GM19438 (cell line): Measurements from ENCODE around the gene TP73.

ENCODE experiments used
- ATAC-seq: cut with Tn5 transposase; IDR thresholded peaks from one replicate; pipeline ENCODE4 v1.9.1; 2021; ENCODE audit warnings: low read depth; ENCODE audit not compliant: unreplicated experiment

TP73 gene

DNA sequence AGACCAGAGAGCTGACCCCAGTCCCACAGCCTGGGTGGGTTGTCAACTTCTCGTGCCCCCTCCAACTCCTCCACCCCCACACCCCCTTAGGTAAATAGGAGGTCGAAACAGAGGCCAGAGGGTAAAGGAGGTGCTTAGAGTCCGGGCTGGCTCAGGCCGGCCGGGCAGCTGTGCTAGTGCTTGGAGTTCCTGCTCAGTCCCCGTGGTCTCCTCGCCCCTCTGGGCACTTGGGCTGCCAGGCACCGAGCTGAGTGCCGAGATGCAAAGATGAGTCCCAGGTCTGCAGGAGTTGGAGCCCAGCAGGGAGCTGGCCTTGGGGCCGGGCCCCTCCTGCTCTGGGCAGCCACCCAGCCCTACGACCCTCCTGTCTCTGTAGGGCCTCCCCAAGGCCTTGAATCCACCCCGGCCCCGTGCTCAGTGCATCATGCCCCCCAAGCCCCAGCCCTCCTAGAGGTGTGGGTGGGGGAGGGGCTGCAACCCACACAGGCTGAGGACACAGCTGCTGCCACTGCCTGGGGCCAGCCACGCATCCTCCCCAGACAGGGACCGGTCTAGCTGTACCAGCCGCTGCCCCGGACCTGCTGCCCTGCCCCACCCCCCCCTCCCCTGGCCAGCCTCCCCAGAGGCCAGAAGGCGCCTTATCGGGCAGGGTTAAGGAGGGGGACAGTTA is 122.1 kb downstream of the TP73 start:
- ATAC-seq, result no peak

DNA sequence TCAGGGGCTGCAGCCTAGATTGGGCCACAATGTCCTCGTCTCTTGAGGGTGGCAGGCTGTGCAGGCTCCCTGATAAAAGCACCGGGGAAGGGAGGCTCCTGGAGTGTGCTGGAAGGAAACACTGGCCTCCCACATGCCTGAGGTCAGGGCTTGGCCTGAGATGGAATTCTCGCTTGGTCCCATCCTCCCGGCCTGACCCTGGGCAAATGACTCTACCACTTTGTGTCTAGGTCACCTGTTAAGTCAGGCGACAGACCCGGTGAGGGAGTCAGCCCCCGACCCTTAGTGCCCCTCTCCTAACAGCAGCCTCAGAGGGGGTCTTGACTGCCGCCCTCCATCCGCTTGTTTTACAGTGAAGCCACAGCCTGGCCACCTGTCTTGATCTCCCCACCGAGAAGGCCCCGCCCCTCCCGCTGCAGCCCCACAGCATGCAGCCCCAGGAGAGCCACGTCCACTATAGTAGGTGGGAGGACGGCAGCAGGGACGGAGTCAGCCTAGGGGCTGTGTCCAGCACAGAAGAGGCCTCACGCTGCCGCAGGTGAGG is 122.7 kb downstream of the TP73 start:
- ATAC-seq, result no peak

DNA sequence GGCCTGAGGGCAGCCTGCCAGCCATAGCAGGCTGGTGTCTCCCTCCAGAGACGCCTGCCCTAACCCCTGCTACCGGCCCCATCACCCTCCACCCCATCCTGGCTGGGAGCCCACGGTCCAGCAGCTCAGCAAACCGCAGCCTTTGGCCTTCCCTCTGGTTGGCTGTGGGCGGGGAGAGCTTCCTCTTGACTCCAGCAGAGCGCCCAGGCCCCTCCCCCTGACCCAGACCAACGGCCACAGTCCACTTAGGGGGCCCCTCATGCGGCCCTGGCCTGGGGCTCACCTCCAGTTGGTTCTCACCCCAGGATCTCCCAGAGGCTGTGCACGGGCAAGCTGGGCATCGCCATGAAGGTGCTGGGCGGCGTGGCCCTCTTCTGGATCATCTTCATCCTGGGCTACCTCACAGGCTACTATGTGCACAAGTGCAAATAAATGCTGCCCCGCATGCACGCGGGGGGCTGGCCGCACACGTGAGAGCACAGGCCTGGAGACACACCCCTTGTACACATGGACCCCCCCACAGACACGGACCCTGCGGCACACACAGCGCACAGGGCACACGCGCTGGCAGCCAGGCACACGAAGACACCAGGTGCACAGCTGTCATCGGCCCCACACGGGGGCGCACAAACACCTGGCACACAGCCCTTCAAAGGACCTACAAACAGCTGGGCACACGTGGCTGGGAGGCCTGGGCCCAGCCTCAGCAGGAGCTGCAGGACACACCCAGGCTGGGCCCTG is 123.3 kb downstream of the TP73 start:
- ATAC-seq, result no peak

DNA sequence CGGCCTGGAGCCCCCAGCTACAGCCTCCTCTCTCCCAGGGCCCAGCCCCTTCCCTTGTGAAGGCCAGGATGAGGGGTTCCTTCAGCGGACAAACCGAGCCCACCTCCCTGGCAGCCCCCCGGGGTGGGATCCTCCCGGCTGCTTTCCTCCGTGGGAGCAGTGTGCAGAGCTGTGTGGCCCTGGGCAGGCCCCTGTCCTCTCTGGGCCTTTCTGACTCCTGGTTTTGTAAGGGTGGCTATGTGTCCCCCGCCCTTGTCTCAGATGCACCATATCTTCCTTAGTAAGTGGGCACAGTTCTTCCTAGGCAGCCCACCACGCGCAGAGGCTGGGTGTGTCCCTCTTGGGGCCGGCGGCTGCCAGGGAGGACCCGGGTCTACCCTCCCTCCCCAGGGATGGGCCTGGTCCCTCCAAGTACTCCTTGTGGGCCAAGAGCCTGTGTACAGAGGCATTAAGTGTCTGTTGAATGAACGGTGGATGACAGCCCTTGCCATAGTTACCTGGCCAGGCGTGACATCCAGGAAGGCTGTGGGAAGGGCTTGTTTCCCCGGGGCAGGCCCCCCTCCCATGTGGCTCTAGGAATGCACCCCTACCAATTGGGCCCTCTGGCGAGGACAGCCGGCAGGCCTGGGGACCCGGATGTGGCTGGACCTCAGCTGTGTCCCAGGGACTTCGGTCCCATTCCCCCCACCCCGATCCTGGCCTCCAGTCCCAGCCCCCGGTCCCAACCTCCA is 124.1 kb downstream of the TP73 start:
- ATAC-seq, result no peak

DNA sequence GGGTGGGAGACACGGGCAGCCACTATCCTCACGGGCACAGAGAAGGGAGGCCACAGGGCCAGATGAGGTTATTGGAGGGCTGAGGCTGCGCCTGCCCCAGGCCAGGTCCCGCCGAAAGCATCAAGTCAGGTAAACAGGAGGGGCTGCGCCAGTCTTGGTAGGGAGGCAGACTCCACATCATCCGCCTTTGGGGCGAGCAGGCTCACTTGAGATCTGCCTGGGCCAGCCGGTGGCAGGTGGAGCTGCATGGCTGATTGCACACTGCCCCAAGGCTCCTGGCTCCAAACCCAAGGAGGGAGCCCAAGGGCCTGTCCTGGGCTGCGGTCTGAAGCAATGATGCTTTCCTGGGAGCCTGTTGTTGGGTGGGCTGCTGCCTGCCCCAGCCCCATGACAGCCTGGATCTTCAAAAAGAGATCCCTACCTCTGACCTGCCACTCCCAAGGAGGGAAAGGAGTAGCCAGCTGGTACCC is 124.8 kb downstream of the TP73 start:
- ATAC-seq, result no peak

DNA sequence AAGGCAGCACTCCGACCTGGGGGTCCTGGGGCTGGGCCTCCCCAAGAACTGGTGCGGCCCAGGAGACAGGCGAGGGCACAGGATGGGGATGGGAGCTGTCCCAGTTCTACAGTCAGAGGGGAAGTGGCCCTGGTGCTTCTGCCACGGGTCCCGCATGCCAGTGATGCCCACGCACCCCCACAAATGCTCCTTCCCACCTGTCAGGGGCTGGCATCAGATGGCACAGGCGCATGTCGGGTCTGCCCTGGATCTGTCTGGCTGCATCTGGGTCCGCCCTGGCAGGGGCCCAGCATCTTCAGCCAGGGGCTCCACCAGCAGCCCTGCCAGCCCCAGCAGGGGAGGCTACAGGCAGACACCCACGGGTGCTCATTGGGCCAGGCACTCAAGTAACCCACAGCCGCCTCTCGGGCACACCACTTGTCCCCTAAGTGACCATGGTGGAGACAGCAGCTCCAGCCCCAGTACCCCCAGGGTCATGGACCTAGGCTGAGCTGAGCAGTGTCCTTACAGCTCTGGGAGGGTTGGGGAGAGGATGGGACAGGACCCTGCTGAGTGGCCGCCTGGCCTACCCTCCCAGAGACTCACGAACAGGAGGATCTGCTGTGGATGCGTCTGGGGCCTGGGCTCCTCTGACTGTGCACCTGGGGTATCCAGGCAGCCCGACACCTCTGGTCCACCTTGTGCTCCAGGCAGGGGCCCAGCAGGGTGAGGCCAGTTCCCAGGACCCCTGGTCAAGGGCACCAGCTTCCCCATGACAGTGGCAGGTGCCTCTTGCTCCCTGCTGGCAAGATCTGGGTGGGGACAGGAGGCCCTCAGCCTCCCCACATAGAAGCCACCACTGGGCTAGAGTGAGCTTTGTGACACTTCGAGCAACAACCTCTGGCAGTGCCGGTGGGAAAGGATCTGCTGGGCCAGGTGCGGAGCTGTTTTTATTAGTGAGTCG is 125.6 kb downstream of the TP73 start:
- ATAC-seq, result no peak

DNA sequence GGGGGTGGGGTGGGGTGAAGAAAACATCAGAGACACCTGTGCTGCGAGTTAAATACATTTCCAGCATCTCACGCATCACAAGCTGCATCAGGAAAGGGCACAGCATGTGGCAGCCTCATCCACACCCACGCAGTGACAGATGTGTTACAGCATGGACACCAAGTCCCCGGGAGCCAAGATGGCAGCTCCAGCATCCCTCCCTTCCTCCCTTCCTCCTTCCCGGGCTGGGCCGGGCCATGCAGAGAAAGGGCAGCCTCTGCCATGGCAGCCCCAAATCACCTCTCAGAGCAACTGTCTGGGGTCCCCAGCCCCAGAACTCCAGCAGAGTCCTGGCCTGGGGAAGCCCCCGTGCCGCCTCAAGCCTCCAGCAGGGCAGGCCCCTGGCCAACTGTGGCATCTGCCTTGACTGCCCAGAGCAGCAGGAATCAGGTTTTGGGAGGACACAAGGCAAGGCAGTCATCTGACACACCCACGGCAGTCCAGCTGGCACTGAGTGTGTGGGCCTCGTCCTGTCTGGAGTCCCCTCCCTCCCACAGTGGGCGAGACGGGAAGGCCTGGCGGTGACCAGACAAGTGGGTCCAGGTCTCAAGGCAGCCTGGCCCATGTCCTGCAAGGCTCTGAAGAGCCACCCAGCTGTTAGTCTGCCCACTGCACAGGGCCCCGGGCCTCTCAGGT is 126.4 kb downstream of the TP73 start:
- ATAC-seq, result no peak

DNA sequence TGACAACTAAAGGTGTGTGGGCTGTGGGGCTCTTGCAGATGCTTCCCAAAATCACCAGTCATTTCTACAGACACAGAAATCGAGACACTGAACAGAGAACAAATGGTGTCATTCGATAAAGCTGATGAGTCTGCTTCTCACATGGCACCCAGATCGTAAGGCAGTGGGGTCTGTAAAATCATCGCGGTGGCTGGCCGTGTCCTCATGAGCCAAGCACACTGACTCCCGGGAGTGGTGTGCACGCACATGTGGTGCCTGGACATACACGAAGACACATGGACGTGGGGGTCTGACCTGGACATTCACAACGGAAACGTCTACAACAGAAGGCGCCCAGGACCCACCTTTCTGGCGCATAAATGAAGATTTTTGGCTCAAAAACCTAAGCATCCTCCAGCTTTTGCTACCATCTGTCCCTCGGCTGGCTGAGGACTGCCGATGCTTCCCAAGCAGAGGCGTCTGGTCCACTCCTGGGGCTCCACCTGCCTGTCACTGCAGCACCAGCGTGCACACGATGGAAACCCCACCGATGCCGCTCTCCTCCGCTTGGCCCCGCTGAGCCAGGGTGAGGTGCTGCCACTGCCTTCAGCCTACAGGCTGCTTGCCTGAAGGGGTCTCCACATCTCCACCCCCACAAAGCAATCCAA is 127.1 kb downstream of the TP73 start:
- ATAC-seq, result no peak

DNA sequence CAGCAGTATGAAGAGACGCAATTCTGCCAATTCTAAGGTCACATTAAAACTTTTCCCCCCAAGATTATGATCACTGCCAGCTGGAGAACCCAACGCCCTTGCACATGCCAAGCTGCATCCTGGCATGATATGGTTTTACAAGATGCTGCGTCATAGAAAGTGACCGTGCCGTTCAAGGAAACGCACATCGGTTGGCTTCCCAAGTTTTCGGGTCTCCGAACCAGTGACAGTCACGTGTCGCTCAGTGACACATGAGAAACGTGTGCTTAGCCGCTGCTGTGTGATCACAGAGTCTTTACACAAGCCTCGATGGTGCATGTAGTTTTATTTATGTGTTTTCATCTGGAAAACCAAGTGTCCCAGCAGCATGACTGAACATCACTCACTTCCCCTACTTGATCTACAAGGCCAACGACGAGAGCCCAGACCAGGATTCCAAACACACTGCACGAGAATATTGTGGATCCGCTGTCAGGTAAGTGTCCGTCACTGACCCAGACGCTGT is 127.6 kb downstream of the TP73 start:
- no peak for ATAC-seq

DNA sequence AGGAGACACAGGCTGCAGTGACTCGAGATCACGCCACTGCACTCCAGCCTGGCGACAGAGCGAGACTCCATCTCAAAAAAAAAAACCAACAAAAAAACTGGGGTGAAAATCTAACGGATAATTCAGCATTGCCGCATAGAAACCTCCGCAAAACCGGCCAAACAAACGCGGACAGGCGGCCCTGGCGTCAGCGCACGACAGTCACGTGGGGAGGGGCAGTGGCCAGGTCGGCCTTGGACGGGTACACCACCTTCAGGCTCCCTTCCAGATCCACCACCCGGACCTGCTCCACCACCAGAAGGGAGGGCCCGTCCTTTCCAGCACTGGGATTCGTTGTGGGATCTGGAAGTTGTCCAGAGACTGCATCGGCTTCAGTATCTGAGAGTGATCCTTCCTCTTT is 128.6 kb downstream of the TP73 start:
- no peak for ATAC-seq

DNA sequence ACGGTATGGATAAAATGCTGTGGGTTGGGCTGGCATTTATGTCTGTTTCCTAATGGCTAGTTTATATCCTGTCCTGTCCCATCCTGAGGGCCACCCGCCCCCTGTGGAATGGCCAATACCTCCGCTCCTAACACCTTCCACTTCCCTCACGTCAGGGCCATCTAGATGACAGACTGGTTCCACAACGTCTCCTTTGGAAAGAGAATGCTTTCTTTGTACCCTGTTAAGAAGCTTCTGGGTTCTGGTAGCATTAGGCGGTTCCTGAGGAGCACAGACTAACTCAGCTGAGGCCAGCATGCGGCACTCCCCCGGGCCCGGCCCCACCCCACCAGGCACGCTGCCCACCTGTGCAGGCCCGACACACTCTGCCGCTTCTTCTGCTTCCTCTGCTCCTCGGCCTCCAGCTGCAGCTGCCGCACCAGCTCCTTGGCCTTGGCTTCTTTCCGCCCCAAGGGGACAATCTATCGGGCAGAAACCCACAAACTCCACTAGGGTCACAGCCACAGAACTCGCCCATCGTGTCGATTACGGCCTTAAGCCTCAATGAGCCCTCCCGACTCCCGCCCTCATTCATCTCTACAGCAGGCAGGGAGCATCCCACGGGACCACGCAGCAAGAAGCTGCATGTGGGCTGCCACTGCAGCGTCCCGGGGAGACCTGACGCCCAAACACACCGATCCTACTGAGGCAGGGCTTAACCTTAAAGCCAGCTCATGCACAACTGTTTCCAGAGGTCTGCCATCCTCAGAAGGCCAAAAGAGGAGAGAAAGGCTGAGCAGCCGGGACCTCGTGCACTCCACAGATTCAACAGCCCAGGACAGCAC is 131.5 kb downstream of the TP73 start:
- no peak for ATAC-seq

DNA sequence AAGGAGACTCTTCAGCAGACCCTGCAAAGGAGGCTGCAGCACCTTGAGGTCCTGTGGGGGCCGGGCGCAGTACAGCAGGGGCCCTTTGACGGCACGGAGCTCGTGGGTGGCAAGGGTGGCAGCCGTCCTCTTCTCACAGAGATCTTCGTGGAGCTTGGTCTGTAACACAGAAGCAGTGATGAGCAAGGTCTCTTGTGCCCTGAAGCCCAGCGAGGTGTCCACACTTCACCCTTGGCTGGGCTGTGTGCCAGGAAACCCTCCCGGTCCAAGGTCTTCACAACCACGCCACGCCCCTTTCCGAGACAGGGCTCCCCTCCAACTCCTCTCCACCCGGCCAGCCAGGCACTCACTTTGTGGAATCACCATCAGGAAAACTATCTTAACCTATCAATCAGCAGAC is 132.7 kb downstream of the TP73 start:
- no peak for ATAC-seq

DNA sequence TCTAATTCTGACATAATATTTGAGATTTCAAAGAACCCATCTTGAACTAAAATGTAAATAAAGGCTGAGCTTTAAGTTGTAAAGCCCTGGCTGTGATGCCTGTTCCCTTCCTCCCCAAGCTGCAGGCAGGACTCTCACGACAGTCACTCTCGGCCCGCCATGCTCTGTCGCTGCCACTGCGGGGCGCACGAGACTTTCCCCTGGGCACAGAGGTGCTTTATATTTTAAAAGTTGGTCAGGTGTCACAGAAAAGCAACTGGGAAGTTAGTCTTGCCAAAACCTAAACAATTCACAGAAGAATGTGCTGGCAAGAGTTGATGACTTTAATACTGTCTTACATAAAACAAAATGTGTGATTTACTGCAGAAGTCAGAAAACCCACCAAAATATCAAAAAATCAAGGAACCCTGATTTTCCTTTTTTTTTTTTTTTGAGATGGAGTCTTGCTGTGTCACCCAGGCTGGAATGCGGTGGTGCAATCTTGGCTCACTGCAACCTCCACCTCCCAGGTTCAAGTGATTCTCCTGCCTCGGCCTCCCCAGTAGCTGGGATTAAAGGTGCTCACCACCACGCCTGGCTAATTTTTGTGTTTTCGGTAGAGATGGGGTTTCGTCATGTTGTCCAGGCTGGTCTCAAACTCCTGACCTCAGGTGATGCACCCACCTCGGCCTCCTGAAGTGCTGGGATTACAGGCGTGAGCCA is 133.3 kb downstream of the TP73 start:
- ATAC-seq, result no peak
